ENCODE results near the gene CD58. TPM values are rescaled to one million over a fixed set of nuclear protein-coding genes. Genes with fewer than 3 reads are reported as not detected.
"Not testable (repeated sequence)": the region's sequence is repeated elsewhere in the genome, so short reads cannot be mapped to it uniquely, and the experiment has no call there.

The CD58 gene
- total RNA-seq, 2 experiments from 2014 or later, result 3.9 to 4.2 TPM

DNA sequence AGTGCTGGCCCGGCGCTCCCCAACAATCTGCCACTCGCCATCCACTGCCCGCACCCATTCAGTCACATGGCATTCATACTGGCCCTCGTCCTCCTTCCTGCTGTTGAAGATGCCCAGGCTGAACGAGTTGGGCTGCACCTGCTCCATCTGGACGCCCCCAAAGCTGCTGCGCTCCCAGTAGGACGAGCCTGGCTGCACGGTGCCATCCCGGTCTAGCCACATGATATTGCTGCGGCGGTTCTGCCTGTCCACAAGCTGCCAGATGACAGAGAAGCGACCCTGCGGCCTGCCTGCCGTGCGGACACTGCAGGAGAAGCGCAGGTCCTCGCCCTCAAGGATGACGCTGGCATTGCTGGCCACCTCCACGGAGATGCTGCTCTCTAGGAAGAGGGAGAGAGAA lies 32.8 kb upstream of the CD58 start:
- H3K36me3 Mint-ChIP-seq (ENCODE audit: low read depth); intact Hi-C loops (cut with micrococcal nuclease); H3K9me3 Mint-ChIP-seq; CTCF ChIA-PET; H3K4me3 Mint-ChIP-seq; DNase-seq; H3K27me3 Mint-ChIP-seq (ENCODE audit: low read depth); H3K27ac Mint-ChIP-seq: not testable (repeated sequence)
- H3K4me1 Mint-ChIP-seq (ENCODE audit: low read depth), result peaks cover 15% of the 10 kb centered on the region

GRCh38 chr1:116599369-116599768 lies 28.5 kb upstream of the CD58 start:
- H3K27ac Mint-ChIP-seq; CTCF ChIA-PET; H3K4me1 Mint-ChIP-seq (ENCODE audit: low read depth); H3K27me3 Mint-ChIP-seq (ENCODE audit: low read depth); H3K9me3 Mint-ChIP-seq; H3K36me3 Mint-ChIP-seq (ENCODE audit: low read depth); H3K4me3 Mint-ChIP-seq; DNase-seq: not testable (repeated sequence)
- intact Hi-C loops (cut with micrococcal nuclease), result loop anchor here (5.0 kb wide), 1 partner anchor 462 kb away; no protein-coding TSS in a partner anchor

DNA sequence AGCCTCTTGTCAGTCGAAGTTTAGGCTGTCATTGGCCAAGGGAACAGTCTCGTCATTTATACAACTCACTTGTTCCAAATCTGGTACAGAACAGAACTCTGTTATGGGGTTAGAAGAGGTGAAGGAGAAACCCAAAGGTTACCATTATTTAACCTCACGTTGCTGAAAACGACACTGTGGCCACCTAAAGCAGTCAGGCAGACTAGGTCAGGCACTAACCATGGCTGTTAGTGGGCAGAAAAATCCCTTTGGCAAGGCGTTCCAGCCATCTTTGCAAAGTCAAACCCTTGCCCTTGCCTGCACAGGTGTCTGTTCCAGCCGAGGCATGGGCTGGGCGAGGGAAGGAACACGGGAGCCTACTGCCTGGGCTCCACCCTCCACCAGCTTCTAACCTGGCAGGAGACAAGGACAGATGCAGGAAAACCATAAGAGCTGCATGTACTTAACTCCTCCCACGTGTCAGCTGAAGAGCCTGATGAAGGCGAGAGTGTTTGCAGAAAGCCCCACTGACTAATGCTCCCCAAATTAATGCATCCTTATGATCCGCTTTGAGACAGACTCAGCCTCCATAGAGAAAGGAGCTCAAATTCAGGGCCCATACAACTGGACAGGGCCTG lies 27.7 kb upstream of the CD58 start:
- H3K4me1 Mint-ChIP-seq (ENCODE audit: low read depth); CTCF ChIA-PET; DNase-seq; H3K27me3 Mint-ChIP-seq (ENCODE audit: low read depth); H3K36me3 Mint-ChIP-seq (ENCODE audit: low read depth); H3K27ac Mint-ChIP-seq; H3K9me3 Mint-ChIP-seq; H3K4me3 Mint-ChIP-seq: not testable (repeated sequence)
- intact Hi-C loops (cut with micrococcal nuclease), result loop anchor here (5.0 kb wide), 1 partner anchor 461 kb away; no protein-coding TSS in a partner anchor

GRCh38 chr1:116597388-116597787 lies 26.6 kb upstream of the CD58 start:
- not testable (repeated sequence) for H3K27me3 Mint-ChIP-seq (ENCODE audit: low read depth); H3K4me3 Mint-ChIP-seq; H3K4me1 Mint-ChIP-seq (ENCODE audit: low read depth); DNase-seq; H3K27ac Mint-ChIP-seq; H3K9me3 Mint-ChIP-seq; H3K36me3 Mint-ChIP-seq (ENCODE audit: low read depth)
- CTCF ChIA-PET, result interaction anchor here (0.6 to 2.0 kb wide), 2 partner anchors 41 to 250 kb away, joined by 3 to 7 read pairs; no protein-coding TSS in a partner anchor
- intact Hi-C loops (cut with micrococcal nuclease), result loop anchor here (2.0 to 5.0 kb wide), 2 partner anchors 460 to 463 kb away; partner anchors contain the start of gene TTF2

GRCh38 chr1:116596742-116597307 lies 26.0 kb upstream of the CD58 start:
- H3K27ac Mint-ChIP-seq; H3K4me3 Mint-ChIP-seq; H3K4me1 Mint-ChIP-seq (ENCODE audit: low read depth); H3K36me3 Mint-ChIP-seq (ENCODE audit: low read depth); H3K27me3 Mint-ChIP-seq (ENCODE audit: low read depth); DNase-seq; H3K9me3 Mint-ChIP-seq: not testable (repeated sequence)
- intact Hi-C loops (cut with micrococcal nuclease), result loop anchor here (1.0 to 5.0 kb wide), 4 partner anchors 23 to 464 kb away; partner anchors contain the start of gene TTF2
- CTCF ChIA-PET, result interaction anchor here (0.6 to 3.2 kb wide), 10 partner anchors 11 to 458 kb away, joined by 3 to 51 read pairs (median 6); partner anchors contain the start of gene CD58

GRCh38 chr1:116595946-116596741 lies 25.3 kb upstream of the CD58 start:
- H3K36me3 Mint-ChIP-seq (ENCODE audit: low read depth); H3K27me3 Mint-ChIP-seq (ENCODE audit: low read depth); H3K27ac Mint-ChIP-seq; H3K9me3 Mint-ChIP-seq; H3K4me1 Mint-ChIP-seq (ENCODE audit: low read depth): not testable (repeated sequence)
- H3K4me3 Mint-ChIP-seq, result peak overlapping the region; percentile 3
- CTCF ChIA-PET, result interaction anchor here (0.8 to 3.2 kb wide), 11 partner anchors 9 to 457 kb away, joined by 3 to 51 read pairs (median 5); partner anchors contain the start of gene CD58
- peak; percentile 68 for DNase-seq
- intact Hi-C loops (cut with micrococcal nuclease), result loop anchor here (1.0 to 5.0 kb wide), 4 partner anchors 22 to 465 kb away; partner anchors contain the start of gene TTF2

GRCh38 chr1:116595065-116595840 lies 24.4 kb upstream of the CD58 start:
- not testable (repeated sequence) for H3K9me3 Mint-ChIP-seq; H3K36me3 Mint-ChIP-seq (ENCODE audit: low read depth); H3K27ac Mint-ChIP-seq; DNase-seq; H3K4me3 Mint-ChIP-seq; H3K27me3 Mint-ChIP-seq (ENCODE audit: low read depth); H3K4me1 Mint-ChIP-seq (ENCODE audit: low read depth)
- intact Hi-C loops (cut with micrococcal nuclease), result loop anchor here (5.0 kb wide), 1 partner anchor 458 kb away; no protein-coding TSS in a partner anchor
- CTCF ChIA-PET, result interaction anchor here (0.8 to 3.2 kb wide), 11 partner anchors 8 to 456 kb away, joined by 3 to 51 read pairs (median 5); partner anchors contain the start of gene CD58

- H3K9me3 Mint-ChIP-seq; H3K4me3 Mint-ChIP-seq; H3K4me1 Mint-ChIP-seq (ENCODE audit: low read depth); H3K36me3 Mint-ChIP-seq (ENCODE audit: low read depth); H3K27me3 Mint-ChIP-seq (ENCODE audit: low read depth); H3K27ac Mint-ChIP-seq; intact Hi-C loops (cut with micrococcal nuclease); DNase-seq: not testable (repeated sequence)
- CTCF ChIA-PET, result interaction anchor here (3.2 kb wide), 1 partner anchor 20 kb away, joined by 51 read pairs; the partner anchor contains the start of gene CD58
Measured at GRCh38 chr1:116593977-116594376, 23.2 kb upstream of the CD58 start.

- H3K27ac Mint-ChIP-seq; DNase-seq; H3K36me3 Mint-ChIP-seq (ENCODE audit: low read depth); H3K4me3 Mint-ChIP-seq; H3K27me3 Mint-ChIP-seq (ENCODE audit: low read depth); H3K9me3 Mint-ChIP-seq; H3K4me1 Mint-ChIP-seq (ENCODE audit: low read depth); intact Hi-C loops (cut with micrococcal nuclease): not testable (repeated sequence)
- CTCF ChIA-PET, result interaction anchor here (3.2 kb wide), 1 partner anchor 19 kb away, joined by 51 read pairs; the partner anchor contains the start of gene CD58
Measured at GRCh38 chr1:116593401-116593800, 22.6 kb upstream of the CD58 start.

DNA sequence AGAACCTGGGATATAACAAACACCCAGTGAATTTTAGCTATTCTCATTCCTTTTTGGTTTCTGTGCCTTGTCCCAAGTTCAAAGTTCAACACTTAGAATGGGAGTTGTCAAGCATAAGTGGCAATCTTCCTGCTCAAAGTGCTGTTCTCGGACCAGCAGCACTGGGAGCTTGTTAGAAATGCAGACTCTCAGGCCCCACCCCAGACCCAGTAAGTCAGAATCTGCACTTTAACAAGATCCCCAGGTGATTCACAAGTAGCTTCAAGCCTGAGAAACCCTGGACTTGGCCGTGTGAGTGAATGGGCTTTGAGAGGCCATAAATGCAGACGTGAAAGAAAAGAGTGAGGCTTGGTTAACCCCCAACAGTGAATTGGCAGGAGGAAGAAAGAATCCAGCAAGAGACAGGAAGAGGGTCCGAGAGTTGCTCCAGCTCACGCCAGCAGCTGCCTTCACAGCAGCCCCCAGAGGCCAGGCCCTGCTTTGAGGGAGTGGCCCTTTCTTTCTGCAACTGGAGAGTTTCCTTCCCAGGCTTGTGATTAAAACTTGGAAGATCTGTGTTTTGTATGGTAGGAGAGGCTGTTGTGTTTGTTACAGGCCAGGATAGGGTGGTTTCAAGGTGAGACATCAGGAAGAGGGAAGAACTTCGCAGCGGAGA lies 21.3 kb upstream of the CD58 start:
- CTCF ChIA-PET, result not testable (repeated sequence)

GRCh38 chr1:116591006-116591950 lies 20.5 kb upstream of the CD58 start:
- H3K27me3 Mint-ChIP-seq (ENCODE audit: low read depth); H3K9me3 Mint-ChIP-seq; CTCF ChIA-PET; H3K4me3 Mint-ChIP-seq; H3K27ac Mint-ChIP-seq; intact Hi-C loops (cut with micrococcal nuclease); H3K36me3 Mint-ChIP-seq (ENCODE audit: low read depth); DNase-seq: not testable (repeated sequence)
- peaks cover 14% of the 10 kb centered on the region for H3K4me1 Mint-ChIP-seq (ENCODE audit: low read depth)

More for the DNA sequence above, 21.3 kb upstream of the CD58 start:
- DNase-seq; H3K9me3 Mint-ChIP-seq; intact Hi-C loops (cut with micrococcal nuclease); H3K4me3 Mint-ChIP-seq; H3K36me3 Mint-ChIP-seq (ENCODE audit: low read depth); H3K27me3 Mint-ChIP-seq (ENCODE audit: low read depth); H3K27ac Mint-ChIP-seq; H3K4me1 Mint-ChIP-seq (ENCODE audit: low read depth): not testable (repeated sequence)
